Progenitor cell of endocrine pancreas (in vitro differentiated cells): ENCODE data around the gene CFAP54. TPM values are rescaled to one million over a fixed set of nuclear protein-coding genes. Genes with fewer than 3 reads are reported as not detected.

ENCODE experiments used
- DNase-seq: peaks from one replicate; pipeline ENCODE4 v3.0.0; 2021; ENCODE audit warnings: low spot score; ENCODE audit not compliant: unreplicated experiment
- H3K27ac Mint-ChIP-seq: 2 replicates; pipeline ENCODE4 v1.8.0; 2021; ENCODE audit warnings: mild to moderate bottlenecking, moderate library complexity, mixed read lengths
- H3K27me3 Mint-ChIP-seq: 2 replicates; pipeline ENCODE4 v1.8.0; 2021; ENCODE audit warnings: mixed read lengths
- H3K36me3 Mint-ChIP-seq: 2 replicates; pipeline ENCODE4 v1.8.0; 2022; ENCODE audit warnings: mixed read lengths; ENCODE audit not compliant: insufficient read depth
- H3K4me1 Mint-ChIP-seq: 2 replicates; pipeline ENCODE4 v1.8.0; 2021; ENCODE audit warnings: low read depth, mixed read lengths
- H3K4me3 Mint-ChIP-seq: 2 replicates; pipeline ENCODE4 v1.8.0; 2021; ENCODE audit warnings: low read depth, mild to moderate bottlenecking, moderate library complexity, mixed read lengths
- H3K9me3 Mint-ChIP-seq: 2 replicates; pipeline ENCODE4 v1.8.0; 2021; ENCODE audit warnings: low read depth, mixed read lengths
- total RNA-seq: library from RNA; stranded (reverse); gene quantifications from 2 replicates; pipeline ENCODE4 v1.2.1, GENCODE V29; 2021
- TF ChIP-seq, protein P1 (sequence below): fragments of 200-600 bp; sonication (generic); IDR thresholded peaks from one replicate; pipeline ENCODE4 v1.5.0; 2021; ENCODE audit warnings: antibody characterized with exemption, mild to moderate bottlenecking; ENCODE audit not compliant: unreplicated experiment

Gene CFAP54
- total RNA-seq, 1 donor from 2014 or later = 5.9 TPM

DNA sequence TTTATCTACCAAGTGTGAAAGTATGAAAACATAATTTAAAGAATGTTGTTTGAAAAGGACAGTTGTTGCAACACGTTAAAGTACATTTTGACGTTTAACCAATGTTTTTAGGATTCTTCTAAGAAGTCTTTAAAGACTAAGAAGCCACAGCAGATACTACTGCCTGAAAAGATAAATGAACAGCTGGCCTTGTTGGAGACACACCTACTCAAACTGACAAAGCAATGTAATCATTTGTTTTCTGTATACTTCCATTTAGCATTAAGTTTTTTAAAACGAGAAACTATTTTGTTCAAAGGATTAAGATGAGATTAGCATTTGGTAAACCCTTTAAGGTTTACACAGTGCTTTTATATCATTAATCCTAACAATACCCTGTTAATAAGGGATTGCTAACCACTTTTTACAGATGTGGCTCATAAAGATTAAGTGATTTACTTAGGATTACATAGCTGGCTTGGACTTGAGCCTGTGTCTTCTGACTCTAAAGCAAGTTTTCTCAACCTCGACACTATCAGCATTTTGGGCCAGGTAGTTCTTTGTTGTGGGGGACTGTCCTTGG is 134.4 kb downstream of the CFAP54 start:
- H3K9me3 Mint-ChIP-seq = no peaks in the 10 kb centered on the region
- H3K4me3 Mint-ChIP-seq = no peak overlapping the region
- H3K27me3 Mint-ChIP-seq = no peaks in the 10 kb centered on the region
- no peaks in the 10 kb centered on the region for H3K36me3 Mint-ChIP-seq
- TF ChIP-seq, protein P1, sequence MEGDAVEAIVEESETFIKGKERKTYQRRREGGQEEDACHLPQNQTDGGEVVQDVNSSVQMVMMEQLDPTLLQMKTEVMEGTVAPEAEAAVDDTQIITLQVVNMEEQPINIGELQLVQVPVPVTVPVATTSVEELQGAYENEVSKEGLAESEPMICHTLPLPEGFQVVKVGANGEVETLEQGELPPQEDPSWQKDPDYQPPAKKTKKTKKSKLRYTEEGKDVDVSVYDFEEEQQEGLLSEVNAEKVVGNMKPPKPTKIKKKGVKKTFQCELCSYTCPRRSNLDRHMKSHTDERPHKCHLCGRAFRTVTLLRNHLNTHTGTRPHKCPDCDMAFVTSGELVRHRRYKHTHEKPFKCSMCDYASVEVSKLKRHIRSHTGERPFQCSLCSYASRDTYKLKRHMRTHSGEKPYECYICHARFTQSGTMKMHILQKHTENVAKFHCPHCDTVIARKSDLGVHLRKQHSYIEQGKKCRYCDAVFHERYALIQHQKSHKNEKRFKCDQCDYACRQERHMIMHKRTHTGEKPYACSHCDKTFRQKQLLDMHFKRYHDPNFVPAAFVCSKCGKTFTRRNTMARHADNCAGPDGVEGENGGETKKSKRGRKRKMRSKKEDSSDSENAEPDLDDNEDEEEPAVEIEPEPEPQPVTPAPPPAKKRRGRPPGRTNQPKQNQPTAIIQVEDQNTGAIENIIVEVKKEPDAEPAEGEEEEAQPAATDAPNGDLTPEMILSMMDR = no peak
- H3K4me1 Mint-ChIP-seq = no peaks in the 10 kb centered on the region
- no peak for DNase-seq
- H3K27ac Mint-ChIP-seq = no peak overlapping the region

DNA sequence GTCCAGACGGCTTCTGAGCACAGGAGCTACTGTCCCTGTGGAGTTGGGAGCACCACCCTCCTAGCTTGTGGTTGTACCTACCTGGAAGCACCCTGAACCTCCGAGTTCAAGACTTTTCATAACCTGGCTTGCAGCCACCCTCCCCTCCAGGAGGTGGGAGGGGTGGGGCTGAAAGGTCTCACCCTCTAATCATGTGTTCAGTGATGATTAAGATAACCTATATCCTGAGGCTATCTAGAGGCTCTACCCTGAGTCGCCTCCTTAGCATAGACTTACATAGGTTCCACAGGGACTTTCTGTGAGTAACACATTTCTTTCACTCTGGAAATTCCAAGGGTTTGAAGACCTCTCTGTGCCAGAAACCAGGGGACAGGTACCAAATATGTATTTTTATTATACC is 146.5 kb downstream of the CFAP54 start:
- H3K9me3 Mint-ChIP-seq = peaks cover 10% of the 10 kb centered on the region
- H3K4me3 Mint-ChIP-seq = no peak overlapping the region
- no peak overlapping the region for H3K27ac Mint-ChIP-seq
- no peaks in the 10 kb centered on the region for H3K36me3 Mint-ChIP-seq
- TF ChIP-seq, protein P1 = no peak
- H3K27me3 Mint-ChIP-seq = no peaks in the 10 kb centered on the region
- DNase-seq = no peak
- H3K4me1 Mint-ChIP-seq = no peaks in the 10 kb centered on the region

DNA sequence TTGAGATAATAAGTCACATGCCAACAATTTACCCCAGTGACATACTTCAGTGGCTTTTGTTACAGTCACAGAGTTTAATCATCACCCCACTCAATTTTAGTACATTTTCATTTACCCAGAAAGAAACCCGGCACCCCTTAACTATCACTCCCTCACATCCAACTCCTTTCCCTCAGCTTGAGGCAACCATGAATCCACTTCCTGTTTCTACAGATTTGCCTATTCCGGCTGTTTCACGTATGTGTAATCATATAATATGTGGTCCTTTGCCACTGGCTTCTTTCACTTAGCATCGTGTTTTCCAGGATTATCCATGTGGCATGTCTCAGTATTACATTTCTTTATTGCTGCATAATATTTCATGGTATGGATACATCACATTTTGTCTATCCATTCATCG is 147.5 kb downstream of the CFAP54 start:
- TF ChIP-seq, protein P1 = no peak
- Mint-ChIP-seq H3K36me3 (no peaks in the 10 kb centered on the region), H3K4me3 (no peak overlapping the region), H3K9me3 (peaks cover 10% of the 10 kb centered on the region), H3K27ac (no peak overlapping the region), H3K27me3 (no peaks in the 10 kb centered on the region), H3K4me1 (no peaks in the 10 kb centered on the region)
- no peak for DNase-seq

DNA sequence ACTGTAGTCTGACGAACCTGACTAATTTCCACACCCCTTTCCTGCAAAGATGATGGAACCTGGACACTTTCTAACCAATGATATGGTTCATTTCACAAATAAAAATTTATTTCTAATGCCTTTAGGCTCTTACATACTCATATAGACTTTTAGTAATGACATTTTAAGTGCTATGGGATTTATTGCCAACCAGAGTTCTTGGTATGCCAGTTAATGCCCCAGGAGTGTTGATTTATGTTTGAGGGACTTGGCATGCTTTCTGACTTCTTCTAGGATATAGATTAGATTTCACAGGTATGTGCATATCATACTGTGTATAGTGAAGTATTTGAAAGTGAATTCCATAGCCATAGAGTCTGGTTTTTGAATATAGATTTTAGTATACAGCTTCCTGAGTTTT is 159.5 kb downstream of the CFAP54 start:
- TF ChIP-seq, protein P1 = no peak
- no peaks in the 10 kb centered on the region for H3K27me3 Mint-ChIP-seq
- peaks cover 6% of the 10 kb centered on the region for H3K9me3 Mint-ChIP-seq
- H3K4me1 Mint-ChIP-seq = peaks cover 5% of the 10 kb centered on the region
- no peak overlapping the region for H3K4me3 Mint-ChIP-seq
- H3K36me3 Mint-ChIP-seq = peaks cover 2% of the 10 kb centered on the region
- DNase-seq = no peak
- H3K27ac Mint-ChIP-seq = no peak overlapping the region

DNA sequence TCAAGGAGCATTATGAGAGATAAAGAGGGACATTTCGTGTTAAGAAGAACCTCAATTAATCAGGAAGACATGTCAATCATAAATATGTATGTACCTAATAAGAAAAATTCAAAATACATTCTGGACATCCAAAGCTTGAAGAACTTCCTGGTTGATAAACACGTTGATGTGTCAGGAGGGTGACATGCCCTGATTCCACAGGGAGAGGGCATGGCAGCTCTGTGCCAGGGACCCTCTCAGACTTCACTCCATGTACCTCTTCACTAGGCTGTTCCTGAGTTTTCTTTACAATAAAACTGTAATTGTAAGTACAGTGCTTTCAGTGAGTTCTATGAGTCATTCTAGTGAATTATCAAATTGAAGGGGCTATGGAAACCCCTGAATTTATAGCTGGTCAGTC is 163.5 kb downstream of the CFAP54 start:
- no peak overlapping the region for H3K27ac Mint-ChIP-seq
- H3K36me3 Mint-ChIP-seq = no peaks in the 10 kb centered on the region
- no peaks in the 10 kb centered on the region for H3K27me3 Mint-ChIP-seq
- H3K4me3 Mint-ChIP-seq = no peak overlapping the region
- no peak for DNase-seq
- no peaks in the 10 kb centered on the region for H3K9me3 Mint-ChIP-seq
- TF ChIP-seq, protein P1 = no peak
- H3K4me1 Mint-ChIP-seq = peaks cover 5% of the 10 kb centered on the region
